GM12892 (cell line): ENCODE results near the gene FTCDNL1.

Experiments used
- DNase-seq: peaks from one replicate; pipeline ENCODE4 v3.0.0; 2011; ENCODE audit not compliant: insufficient read length
- FAIRE-seq: peaks from 2 replicates; lab custom pipeline; 2011; peaks lifted over from hg19 to GRCh38; lab: Jason Lieb, UNC
- POLR2A ChIP-seq: IDR thresholded peaks from 2 replicates; pipeline ENCODE4 v1.6.1; 2011; ENCODE audit warnings: low read depth, low read length, control low read depth
- POLR2AphosphoS5 ChIP-seq: IDR thresholded peaks from 2 replicates; pipeline ENCODE4 v1.6.1; 2011; ENCODE audit warnings: low read depth, low read length, control low read depth
- TAF1 ChIP-seq: IDR thresholded peaks from 2 replicates; pipeline ENCODE4 v1.6.1; 2011; ENCODE audit warnings: low read depth, mild to moderate bottlenecking, control low read depth, low read length, borderline replicate concordance

FTCDNL1 gene

DNA sequence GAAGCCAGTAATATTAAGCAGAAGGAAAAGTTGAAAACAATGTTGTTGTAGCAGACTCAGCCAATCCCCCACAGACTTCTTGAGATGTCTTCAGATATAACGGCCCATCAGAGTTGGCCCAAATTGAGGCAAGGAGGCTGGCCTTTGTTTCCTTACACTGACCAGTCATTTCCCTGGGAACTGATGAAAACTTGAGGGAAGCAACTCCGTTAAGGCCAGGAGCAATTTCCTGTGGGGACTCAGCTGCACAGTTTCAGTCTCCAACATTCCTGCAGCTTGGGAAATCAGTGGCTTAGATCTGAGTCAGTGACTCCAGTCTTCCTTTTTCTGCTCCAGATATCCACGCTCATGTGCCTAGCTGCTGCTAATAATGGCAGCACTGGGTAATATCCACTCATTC is 75.7 kb downstream of the FTCDNL1 start:
- no peak for TF ChIP-seq POLR2A
- no peak for TF ChIP-seq TAF1
- no peak for TF ChIP-seq POLR2AphosphoS5
- FAIRE-seq = no peak
- no peak for DNase-seq

GRCh38 chr2:199772035-199772976 is 78.7 kb downstream of the FTCDNL1 start:
- no peak for FAIRE-seq
- no peak for DNase-seq
- TF ChIP-seq POLR2AphosphoS5 (no peak), TAF1 (no peak), POLR2A (no peak)

GRCh38 chr2:199770716-199771115 is 80.3 kb downstream of the FTCDNL1 start:
- TF ChIP-seq POLR2AphosphoS5 (no peak), POLR2A (no peak), TAF1 (no peak)
- no peak for FAIRE-seq
- no peak for DNase-seq

DNA sequence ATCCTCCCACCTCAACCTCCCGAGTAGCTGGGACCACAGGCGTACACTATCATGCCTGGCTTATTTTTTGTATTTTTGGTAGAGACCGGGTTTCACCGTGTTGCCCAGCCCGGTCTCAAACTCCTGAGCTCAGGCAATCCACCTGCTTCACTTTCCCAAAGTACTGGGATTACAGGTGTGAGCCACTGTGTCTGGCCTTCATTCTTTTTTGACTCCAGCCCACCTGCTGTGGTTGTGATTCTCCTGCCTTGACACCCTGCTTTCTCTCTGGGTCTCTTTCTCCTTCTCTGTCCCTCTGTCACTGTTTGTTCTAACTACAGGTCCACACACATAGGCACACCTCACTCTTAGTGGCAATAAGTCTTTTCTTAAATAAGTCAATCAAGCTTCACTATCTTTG is 85.3 kb downstream of the FTCDNL1 start:
- TF ChIP-seq POLR2A = no peak
- TF ChIP-seq TAF1 = no peak
- no peak for TF ChIP-seq POLR2AphosphoS5
- DNase-seq (no peak), FAIRE-seq (no peak)

DNA sequence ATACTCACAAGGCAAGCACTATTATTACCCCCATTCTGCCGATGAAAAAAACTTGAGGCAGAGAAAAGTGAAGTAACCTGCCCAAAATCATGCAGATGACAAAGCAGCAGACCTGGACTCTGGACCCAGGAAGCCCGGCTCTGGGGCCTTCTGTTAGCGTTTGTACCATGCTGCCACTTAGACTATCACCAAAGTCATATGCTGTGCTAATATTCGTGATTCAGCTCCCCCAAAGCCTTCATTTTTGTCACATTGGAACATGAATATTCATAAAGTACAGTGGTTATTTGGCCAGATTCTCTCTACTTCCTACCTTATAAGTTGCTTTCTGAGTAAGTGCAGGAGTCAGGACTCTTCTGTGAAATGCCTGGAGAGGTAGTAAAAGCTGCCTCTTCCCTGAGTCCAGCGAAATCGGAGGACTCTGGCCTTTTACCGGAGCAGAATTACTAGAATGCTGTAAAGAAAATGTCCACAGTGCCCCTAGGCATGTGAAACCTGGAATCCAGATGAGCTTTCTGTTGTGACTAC is 86.7 kb downstream of the FTCDNL1 start:
- no peak for DNase-seq
- no peak for TF ChIP-seq POLR2A
- TF ChIP-seq TAF1 = no peak
- no peak for TF ChIP-seq POLR2AphosphoS5
- FAIRE-seq = no peak

DNA sequence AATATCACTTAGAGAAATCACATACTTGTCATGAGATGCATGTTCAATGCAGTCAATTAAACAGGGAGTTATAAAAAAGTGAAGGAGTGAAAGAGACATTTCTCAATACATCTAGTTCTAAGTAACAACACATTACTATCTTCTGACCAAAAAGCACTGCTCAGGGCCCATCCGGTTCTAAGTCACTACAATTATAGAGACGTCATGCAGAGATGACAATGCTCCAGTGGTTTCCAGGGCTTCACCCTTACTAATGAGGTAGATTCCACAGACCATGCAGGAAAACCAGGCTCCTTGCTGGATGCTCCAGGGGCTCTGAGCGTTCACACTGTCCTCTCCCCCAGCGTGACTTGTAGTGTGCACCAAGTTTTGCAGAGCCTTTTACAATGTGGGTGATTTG is 88.0 kb downstream of the FTCDNL1 start:
- DNase-seq (no peak), FAIRE-seq (no peak)
- TF ChIP-seq POLR2AphosphoS5 = no peak

- DNase-seq (no peak), FAIRE-seq (no peak)
- TF ChIP-seq POLR2A (no peak), POLR2AphosphoS5 (no peak), TAF1 (no peak)
These were observed 90.4 kb downstream of the FTCDNL1 start for GRCh38 chr2:199760574-199760973.

- TF ChIP-seq TAF1 (no peak), POLR2A (no peak), POLR2AphosphoS5 (no peak)
- no peak for DNase-seq
- FAIRE-seq = no peak
These were observed 93.6 kb downstream of the FTCDNL1 start for GRCh38 chr2:199757233-199757870.

DNA sequence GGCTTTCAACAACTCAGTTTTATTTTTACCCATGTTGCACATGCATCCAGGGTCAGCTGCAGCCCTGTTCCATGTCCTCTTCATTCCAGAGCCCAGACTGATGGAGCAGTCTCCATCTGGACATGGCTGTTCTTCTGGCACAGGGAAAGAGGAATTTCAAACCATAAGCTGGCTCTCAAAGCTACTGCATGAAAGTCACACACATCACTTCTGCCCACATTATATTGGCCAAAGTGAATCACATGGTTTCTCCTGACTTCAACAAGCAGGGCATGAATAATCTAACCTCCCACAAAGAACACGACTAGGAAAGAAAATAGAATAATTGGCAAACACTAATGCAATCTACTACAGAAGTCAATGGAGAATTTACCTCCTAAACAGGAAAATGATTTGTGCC is 94.2 kb downstream of the FTCDNL1 start:
- TF ChIP-seq POLR2A (no peak), POLR2AphosphoS5 (no peak), TAF1 (no peak)
- FAIRE-seq = no peak
- no peak for DNase-seq

DNA sequence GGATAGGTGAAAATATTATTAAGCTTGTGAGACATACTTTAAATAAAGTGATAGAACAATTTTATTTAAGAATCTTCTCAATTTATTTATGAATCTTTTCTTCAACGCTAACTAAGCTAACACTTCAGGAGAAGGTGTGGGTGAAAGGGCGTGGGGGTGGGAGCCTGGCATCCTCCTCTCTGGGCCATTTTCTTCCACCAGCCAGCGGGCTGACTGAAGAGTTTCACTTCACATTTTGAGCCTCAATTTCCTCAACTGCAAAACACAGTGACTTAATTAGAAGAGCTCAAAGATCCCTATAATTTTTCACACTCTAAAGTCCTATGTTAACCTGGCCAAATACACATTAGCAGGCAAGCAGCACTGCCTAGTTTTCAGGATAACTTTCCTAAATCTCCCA is 94.8 kb downstream of the FTCDNL1 start:
- FAIRE-seq (no peak), DNase-seq (no peak)
- no peak for TF ChIP-seq TAF1
- no peak for TF ChIP-seq POLR2A
- TF ChIP-seq POLR2AphosphoS5 = no peak

DNA sequence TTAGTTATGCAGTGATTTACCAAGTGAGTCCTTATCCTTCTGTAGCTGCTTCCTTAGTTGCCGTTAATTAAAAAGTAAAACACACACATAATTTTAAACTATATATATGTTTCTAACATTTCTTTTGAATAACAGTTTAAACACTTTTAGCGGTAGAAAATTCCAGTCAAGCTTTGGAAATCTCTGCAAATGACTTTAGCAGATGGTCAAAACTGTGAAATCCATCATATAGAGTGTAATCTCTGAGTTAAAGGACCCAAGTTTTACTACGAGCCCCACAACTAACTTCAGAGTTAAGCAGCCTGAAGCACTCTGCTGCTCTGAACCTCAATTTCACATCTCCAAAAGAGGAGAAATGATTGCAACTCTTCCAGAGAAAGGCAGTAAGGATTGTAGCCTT is 96.2 kb downstream of the FTCDNL1 start:
- FAIRE-seq (no peak), DNase-seq (no peak)
- no peak for TF ChIP-seq TAF1
- TF ChIP-seq POLR2AphosphoS5 = no peak
- no peak for TF ChIP-seq POLR2A

GRCh38 chr2:199751492-199752120 is 99.4 kb downstream of the FTCDNL1 start:
- FAIRE-seq = no peak
- TF ChIP-seq TAF1 (no peak), POLR2AphosphoS5 (no peak), POLR2A (no peak)
- DNase-seq = no peak
